ENCODE measurements around the gene RBBP8NL.

RBBP8NL gene

GRCh38 chr20:62449951-62450691 is 22.8 kb upstream of the RBBP8NL start:
- no peak overlapping the region for H3K4me2 ChIP-seq (ENCODE audit: low read length)
- no peak overlapping the region for H3K9ac ChIP-seq (ENCODE audit: low read length)
- no peak overlapping the region for H3K27ac ChIP-seq (ENCODE audit: low read depth, low read length, poor library complexity, severe bottlenecking)
- no peaks in the 10 kb centered on the region for H4K20me1 ChIP-seq (ENCODE audit: insufficient read depth, low read length)
- H3K9me3 ChIP-seq (ENCODE audit: low read length): no peaks in the 10 kb centered on the region
- TF ChIP-seq EZH2 (IDR thresholded peaks at IDR 0.05; ENCODE audit: borderline replicate concordance, low read length) (no peak), CTCF (IDR thresholded peaks at IDR 0.05; ENCODE audit: low read length) (no peak)
- H3K4me1 ChIP-seq (ENCODE audit: insufficient read depth, low read length, severe bottlenecking): no peaks in the 10 kb centered on the region
- H3K79me2 ChIP-seq (ENCODE audit: insufficient read depth, low read length): no peaks in the 10 kb centered on the region
- no peak overlapping the region for H3K4me3 ChIP-seq (ENCODE audit: low read depth, low read length, poor library complexity, severe bottlenecking)
- H3K36me3 ChIP-seq (ENCODE audit: insufficient read depth, low read length): no peaks in the 10 kb centered on the region
- no peaks in the 10 kb centered on the region for H3F3A ChIP-seq (ENCODE audit: insufficient read depth, low read length)
- H3K9me2 ChIP-seq (ENCODE audit: low read depth, low read length): no peaks in the 10 kb centered on the region
- no peak overlapping the region for H2AFZ ChIP-seq (ENCODE audit: low read length)
- no peaks in the 10 kb centered on the region; the same call in 1 of the 2 replicates for H3K27me3 ChIP-seq (ENCODE audit: insufficient read depth, low read length)

- no peak overlapping the region for H2AFZ ChIP-seq (ENCODE audit: low read length)
- no peaks in the 10 kb centered on the region; the same call in 1 of the 2 replicates for H3K27me3 ChIP-seq (ENCODE audit: insufficient read depth, low read length)
- no peaks in the 10 kb centered on the region for H3F3A ChIP-seq (ENCODE audit: insufficient read depth, low read length)
- no peak overlapping the region for H3K4me3 ChIP-seq (ENCODE audit: low read depth, low read length, poor library complexity, severe bottlenecking)
- no peaks in the 10 kb centered on the region for H3K9me3 ChIP-seq (ENCODE audit: low read length)
- H3K9me2 ChIP-seq (ENCODE audit: low read depth, low read length): no peaks in the 10 kb centered on the region
- H4K20me1 ChIP-seq (ENCODE audit: insufficient read depth, low read length): no peaks in the 10 kb centered on the region
- no peak overlapping the region for H3K9ac ChIP-seq (ENCODE audit: low read length)
- H3K27ac ChIP-seq (ENCODE audit: low read depth, low read length, poor library complexity, severe bottlenecking): no peak overlapping the region
- H3K4me1 ChIP-seq (ENCODE audit: insufficient read depth, low read length, severe bottlenecking): no peaks in the 10 kb centered on the region
- no peak overlapping the region for H3K4me2 ChIP-seq (ENCODE audit: low read length)
- H3K36me3 ChIP-seq (ENCODE audit: insufficient read depth, low read length): no peaks in the 10 kb centered on the region
- TF ChIP-seq EZH2 (IDR thresholded peaks at IDR 0.05; ENCODE audit: borderline replicate concordance, low read length) (no peak), CTCF (IDR thresholded peaks at IDR 0.05; ENCODE audit: low read length) (no peak)
- no peaks in the 10 kb centered on the region for H3K79me2 ChIP-seq (ENCODE audit: insufficient read depth, low read length)
Observed at GRCh38 chr20:62448788-62449187, 21.4 kb upstream of the RBBP8NL start.

- Histone ChIP-seq H3K4me3 (ENCODE audit: low read depth, low read length, poor library complexity, severe bottlenecking) (no peak overlapping the region), H3K27ac (ENCODE audit: low read depth, low read length, poor library complexity, severe bottlenecking) (no peak overlapping the region), H3K4me1 (ENCODE audit: insufficient read depth, low read length, severe bottlenecking) (no peaks in the 10 kb centered on the region), H3K27me3 (ENCODE audit: insufficient read depth, low read length) (no peaks in the 10 kb centered on the region; the same call in 1 of the 2 replicates), H3K79me2 (ENCODE audit: insufficient read depth, low read length) (no peaks in the 10 kb centered on the region), H3K9me3 (ENCODE audit: low read length) (no peaks in the 10 kb centered on the region), H3K36me3 (ENCODE audit: insufficient read depth, low read length) (no peaks in the 10 kb centered on the region), H3K9ac (ENCODE audit: low read length) (no peak overlapping the region), H3F3A (ENCODE audit: insufficient read depth, low read length) (no peaks in the 10 kb centered on the region), H4K20me1 (ENCODE audit: insufficient read depth, low read length) (no peaks in the 10 kb centered on the region), H2AFZ (ENCODE audit: low read length) (no peak overlapping the region), H3K4me2 (ENCODE audit: low read length) (no peak overlapping the region), H3K9me2 (ENCODE audit: low read depth, low read length) (no peaks in the 10 kb centered on the region)
- no peak for TF ChIP-seq CTCF (IDR thresholded peaks at IDR 0.05; ENCODE audit: low read length)
- TF ChIP-seq EZH2 (IDR thresholded peaks at IDR 0.05; ENCODE audit: borderline replicate concordance, low read length): no peak
Observed at GRCh38 chr20:62448038-62448437, 20.7 kb upstream of the RBBP8NL start.

Data from OCI-LY1 (cell line).